Heart left ventricle (tissue), 16 donors: Measurements from ENCODE around the gene P2RX1. TPM values are rescaled to one million over a fixed set of nuclear protein-coding genes. Genes with fewer than 3 reads are reported as not detected.
A peak's percentile ranks its signal among the peaks of the same experiment; 100 is the strongest.

Source experiments
- ATAC-seq, 4 donors: fragments of 200-7000 bp; cut with Tn5 transposase; one replicate each; pipeline ENCODE4 v1.9.1; 2020 to 2022; ENCODE audit warnings: moderate library complexity in 4 of 4, mild to moderate bottlenecking in 3 of 4, moderate number of reproducible peaks in 1 of 4
- DNase-seq, 5 donors: peaks; one replicate each; pipeline ENCODE4 v3.0.0-alpha.2; 2020
- H3K27ac ChIP-seq, 12 donors: fragments of 200-600 bp; sonication (generic) in 4 of 12; one replicate each; pipeline versions ENCODE4 v1.5.0 to v1.8.0; 2016 to 2022; ENCODE audit warnings: mild to moderate bottlenecking in 2 of 12
- H3K27me3 ChIP-seq, 9 donors: fragments of 200-600 bp; sonication (generic) in 2 of 9; one replicate each; pipeline versions ENCODE4 v1.5.1 to v1.8.0; 2016 to 2022; ENCODE audit warnings: mild to moderate bottlenecking in 3 of 9
- H3K36me3 ChIP-seq, 9 donors: fragments of 200-600 bp; sonication (generic) in 2 of 9; one replicate each; pipeline versions ENCODE4 v1.5.0 to v1.8.0; 2018 to 2022; ENCODE audit warnings: mild to moderate bottlenecking in 2 of 9
- H3K4me1 ChIP-seq, 12 donors: fragments of 200-600 bp; sonication (generic) in 4 of 12; one replicate each; pipeline versions ENCODE4 v1.5.0 to v1.8.0; 2016 to 2022; ENCODE audit warnings: mild to moderate bottlenecking in 3 of 12
- H3K4me3 ChIP-seq, 12 donors: fragments of 200-600 bp; sonication (generic) in 4 of 12; one replicate each; pipeline versions ENCODE4 v1.5.0 to v1.8.0; 2017 to 2022; ENCODE audit warnings: mild to moderate bottlenecking in 9 of 12, moderate library complexity in 4 of 12
- H3K9me3 ChIP-seq, 12 donors: fragments of 200-600 bp; sonication (generic) in 4 of 12; one replicate each; pipeline versions ENCODE4 v1.5.0 to v1.8.0; 2016 to 2022; ENCODE audit warnings: mild to moderate bottlenecking in 1 of 12
- POLR2A ChIP-seq, 2 donors: fragments of 450-650 bp; IDR thresholded peaks; one replicate each; pipeline ENCODE4 v1.6.1; 2017; ENCODE audit warnings: antibody characterized with exemption in 2 of 2, mild to moderate bottlenecking in 2 of 2, moderate library complexity in 2 of 2
- WGBS, 4 donors: extraction: QIAGEN DNeasy Blood & Tissue Kit in 2 of 4; methylation state at CpG; one replicate each; pipeline versions ENCODE4 v1.1.5 to v1.1.7; 2013 to 2018; 5-methylcytosine and 5-hydroxymethylcytosine counted together
- intact Hi-C, 10 donors: fragments of 100-400 bp; cut with DNase I; formaldehyde crosslinking; loops; one replicate each; pipeline versions ENCODE4 v1.11.1 to v1.14.2; 2022
- polyA plus RNA-seq, 2 donors: library from polyadenylated mRNA; stranded (reverse); fragments of 200-250 nt; gene quantifications; one replicate each; pipeline ENCODE4 v1.2.3, GENCODE V29; 2013
- total RNA-seq, 9 donors: library from RNA; depleted of rRNA in 2 of 9; stranded (reverse); fragments of >200 nt in 2 of 9; fragmentation: NEBNext Ultra II Directional in 3 of 9; extraction: Animal tissue kit (Norgen Biotek cat#: 25700) in 3 of 9; gene quantifications; one replicate each; pipeline versions ENCODE4 v1.1.0 to v1.2.4, GENCODE V29; 2016 to 2023
- TF ChIP-seq, protein P1 (sequence below), 12 donors: fragments of 200-600 bp; sonication (generic) in 4 of 12; IDR thresholded peaks; one replicate each; pipeline versions ENCODE4 v1.5.0 to v1.8.0; 2018 to 2022; ENCODE audit warnings: antibody characterized with exemption in 12 of 12, mild to moderate bottlenecking in 5 of 12
- donor health status: ischemic (EF 13 %, LVEDD 7.1; RV severe dilation, severe dysfunction).
- donor health status: healthy with polysubstance abuse.
- donor health status: DM: no; HTN: yes; CAD: no.
- donor health status: DM: no; HTN: no; CAD: no.
- donor health status: ischemic (EF 25% LVEDD 6.9; RV normal size, moderate dysfunction).
- donor health status: ischemic (EF 25% LVEDD 5.7; RV mildly dilated, moderate dysfunction).
- donor health status: healthy.
- donor health status: DM: yes; HTN: yes; CAD: no.
- donor health status: ischemic (EF 35%, LVEDD 5.7; RV mildly dilated, moderate dysfunction).
- donor health status: nonischemic (EF 11% LVEDD 7.7; RV severe dilation, severe dysfunction).
- donor health status: DM: yes; HTN: yes; CAD: no.
- donor health status: PGD.
- donor health status: ischemic (EF 29% LVEDD 5.4; RV normal size, mild dysfunction).
- donor health status: nonischemic (EF 23%, LVEDD 6.1; RV moderate dilation, normal function).

Gene P2RX1
- total and polyA plus RNA-seq, 11 donors = 0.19 to 5.5 (median 0.52) TPM

- WGBS, 4 donors = 83 to 85% (median 84%) methylated on average over 11 of the region's 11 CpGs
- no peak for TF ChIP-seq POLR2A (IDR thresholded peaks at IDR 0.05)
- TF ChIP-seq, protein P1, sequence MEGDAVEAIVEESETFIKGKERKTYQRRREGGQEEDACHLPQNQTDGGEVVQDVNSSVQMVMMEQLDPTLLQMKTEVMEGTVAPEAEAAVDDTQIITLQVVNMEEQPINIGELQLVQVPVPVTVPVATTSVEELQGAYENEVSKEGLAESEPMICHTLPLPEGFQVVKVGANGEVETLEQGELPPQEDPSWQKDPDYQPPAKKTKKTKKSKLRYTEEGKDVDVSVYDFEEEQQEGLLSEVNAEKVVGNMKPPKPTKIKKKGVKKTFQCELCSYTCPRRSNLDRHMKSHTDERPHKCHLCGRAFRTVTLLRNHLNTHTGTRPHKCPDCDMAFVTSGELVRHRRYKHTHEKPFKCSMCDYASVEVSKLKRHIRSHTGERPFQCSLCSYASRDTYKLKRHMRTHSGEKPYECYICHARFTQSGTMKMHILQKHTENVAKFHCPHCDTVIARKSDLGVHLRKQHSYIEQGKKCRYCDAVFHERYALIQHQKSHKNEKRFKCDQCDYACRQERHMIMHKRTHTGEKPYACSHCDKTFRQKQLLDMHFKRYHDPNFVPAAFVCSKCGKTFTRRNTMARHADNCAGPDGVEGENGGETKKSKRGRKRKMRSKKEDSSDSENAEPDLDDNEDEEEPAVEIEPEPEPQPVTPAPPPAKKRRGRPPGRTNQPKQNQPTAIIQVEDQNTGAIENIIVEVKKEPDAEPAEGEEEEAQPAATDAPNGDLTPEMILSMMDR (IDR thresholded peaks at IDR 0.05) = peak; percentile 4 to 42 (median 28)
- Histone ChIP-seq H3K4me3 (no peak overlapping the region), H3K4me1 (peaks cover 0 to 13% (median 3%) of the 10 kb centered on the region in 12 donors), H3K27ac (no peak overlapping the region), H3K9me3 (no peaks in the 10 kb centered on the region), H3K36me3 (no peaks in the 10 kb centered on the region), H3K27me3 (no peaks in the 10 kb centered on the region)
- ATAC-seq = peak in 1 of 4 donors; percentile 36
- no peak for DNase-seq
- intact Hi-C loops = loop anchor here in 2 of 10 donors (2.0 to 5.0 kb wide), 2 partner anchors 43 to 45 kb away; no protein-coding TSS in a partner anchor
These were observed 8.6 kb downstream of the P2RX1 start for GRCh38 chr17:3907483-3908216.

DNA sequence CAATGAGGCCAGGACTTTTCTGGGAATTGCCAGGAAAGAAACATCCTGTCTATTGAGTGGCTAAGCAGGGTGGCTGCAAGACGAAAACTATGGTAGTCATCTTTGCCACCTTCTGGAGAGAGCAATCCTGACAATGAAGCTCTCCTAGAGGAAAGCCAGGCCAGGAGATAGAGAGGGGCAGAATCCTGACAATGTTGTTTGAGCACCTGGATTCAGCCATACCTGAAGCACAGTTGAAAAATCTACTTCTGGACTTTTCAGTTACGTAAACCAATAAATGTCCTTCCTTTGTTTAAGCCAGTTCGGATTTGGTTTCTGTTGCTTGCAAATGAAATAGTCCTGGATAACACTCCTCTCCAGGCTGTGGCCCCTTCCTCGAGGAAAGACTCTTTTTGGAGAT, 9.4 kb downstream of the P2RX1 start:
- H3K36me3 ChIP-seq = no peaks in the 10 kb centered on the region
- WGBS, 4 donors = 91 to 96% (median 92%) methylated on average over 4 of the region's 4 CpGs
- intact Hi-C loops = loop anchor here in 1 of 10 donors (5.0 kb wide), 1 partner anchor 45 kb away; no protein-coding TSS in a partner anchor
- peaks cover 0 to 11% (median 2%) of the 10 kb centered on the region in 12 donors for H3K4me1 ChIP-seq
- ATAC-seq (no peak), DNase-seq (no peak)
- no peak overlapping the region for H3K4me3 ChIP-seq
- no peak overlapping the region for H3K27ac ChIP-seq
- no peaks in the 10 kb centered on the region for H3K9me3 ChIP-seq
- TF ChIP-seq, protein P1 (IDR thresholded peaks at IDR 0.05) = no peak
- TF ChIP-seq POLR2A (IDR thresholded peaks at IDR 0.05) = no peak
- H3K27me3 ChIP-seq = no peaks in the 10 kb centered on the region

DNA sequence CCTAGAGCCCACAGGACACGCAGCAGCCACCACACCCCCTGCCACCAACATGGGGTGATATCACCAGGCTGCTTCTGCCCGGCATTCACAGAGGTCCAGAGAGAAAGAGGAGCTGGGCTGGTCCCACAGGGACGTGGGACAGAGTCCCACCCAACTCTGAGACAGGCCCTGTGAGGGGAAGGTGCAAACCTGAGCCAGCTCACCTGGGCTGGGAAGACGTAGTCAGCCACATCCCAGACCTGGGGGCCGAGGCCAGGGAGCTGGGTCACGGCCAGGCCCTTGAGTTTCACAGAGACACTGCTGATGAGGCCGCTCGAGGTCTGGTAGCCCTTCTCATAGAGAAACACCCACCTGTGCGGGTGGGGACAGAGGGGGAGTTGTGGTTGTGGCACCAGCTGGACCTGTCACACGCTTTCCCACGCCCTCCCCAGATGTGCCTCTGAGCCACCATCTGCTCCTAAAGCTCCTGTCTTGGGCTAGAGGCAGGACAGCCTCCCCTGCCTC, 11.2 kb downstream of the P2RX1 start:
- ATAC-seq (no peak), DNase-seq (no peak)
- intact Hi-C loops = loop anchor here in 1 of 10 donors (5.0 kb wide), 1 partner anchor 43 kb away; no protein-coding TSS in a partner anchor
- no peaks in the 10 kb centered on the region for H3K9me3 ChIP-seq
- no peak overlapping the region for H3K27ac ChIP-seq
- no peaks in the 10 kb centered on the region for H3K36me3 ChIP-seq
- no peak overlapping the region for H3K4me3 ChIP-seq
- TF ChIP-seq POLR2A (IDR thresholded peaks at IDR 0.05) = no peak
- TF ChIP-seq, protein P1 (IDR thresholded peaks at IDR 0.05) = no peak
- H3K4me1 ChIP-seq = no peaks in the 10 kb centered on the region
- no peaks in the 10 kb centered on the region for H3K27me3 ChIP-seq
- WGBS, 4 donors = 85 to 96% (median 94%) methylated on average over 9 to 11 of the region's 11 CpGs

DNA sequence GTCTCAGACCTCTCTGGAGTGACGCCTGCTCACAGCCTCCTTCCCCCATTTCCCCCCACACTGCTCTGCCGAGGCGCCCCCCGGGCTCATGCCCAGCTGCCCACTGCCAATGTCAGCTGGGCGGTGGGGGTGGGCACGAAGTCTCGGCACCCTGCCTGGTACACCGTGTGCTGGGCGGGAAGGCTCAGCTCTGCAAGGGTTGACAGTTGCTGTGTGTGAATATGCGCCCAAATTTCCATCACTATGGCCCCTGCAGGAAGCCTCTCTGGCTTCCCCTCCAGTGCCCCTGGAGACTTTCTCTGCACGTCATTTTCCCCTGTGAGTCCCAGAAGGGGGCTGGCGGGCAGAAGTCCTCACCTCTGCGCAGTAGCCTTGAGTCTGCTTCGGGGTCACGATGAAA, 11.8 kb downstream of the P2RX1 start:
- Histone ChIP-seq H3K27me3 (no peaks in the 10 kb centered on the region), H3K27ac (no peak overlapping the region), H3K36me3 (no peaks in the 10 kb centered on the region), H3K4me1 (no peaks in the 10 kb centered on the region), H3K9me3 (no peaks in the 10 kb centered on the region), H3K4me3 (no peak overlapping the region)
- ATAC-seq (peak in 1 of 4 donors; percentile 31), DNase-seq (no peak)
- no peak for TF ChIP-seq POLR2A (IDR thresholded peaks at IDR 0.05)
- TF ChIP-seq, protein P1 (IDR thresholded peaks at IDR 0.05) = no peak
- 48 to 82% (median 78%) methylated on average over 12 to 15 of the region's 15 CpGs for WGBS, 4 donors
- intact Hi-C loops = loop anchor here in 1 of 10 donors (5.0 kb wide), 1 partner anchor 37 kb away; no protein-coding TSS in a partner anchor
